GM12801 (cell line): ENCODE results near the gene KMT2C.

Source experiments
- TF ChIP-seq, protein P1 (sequence below): IDR thresholded peaks from one replicate; pipeline ENCODE4 v1.5.1; 2011; ENCODE audit warnings: control low read depth; ENCODE audit not compliant: insufficient read length; ENCODE audit errors: extremely low read depth

The KMT2C gene

DNA sequence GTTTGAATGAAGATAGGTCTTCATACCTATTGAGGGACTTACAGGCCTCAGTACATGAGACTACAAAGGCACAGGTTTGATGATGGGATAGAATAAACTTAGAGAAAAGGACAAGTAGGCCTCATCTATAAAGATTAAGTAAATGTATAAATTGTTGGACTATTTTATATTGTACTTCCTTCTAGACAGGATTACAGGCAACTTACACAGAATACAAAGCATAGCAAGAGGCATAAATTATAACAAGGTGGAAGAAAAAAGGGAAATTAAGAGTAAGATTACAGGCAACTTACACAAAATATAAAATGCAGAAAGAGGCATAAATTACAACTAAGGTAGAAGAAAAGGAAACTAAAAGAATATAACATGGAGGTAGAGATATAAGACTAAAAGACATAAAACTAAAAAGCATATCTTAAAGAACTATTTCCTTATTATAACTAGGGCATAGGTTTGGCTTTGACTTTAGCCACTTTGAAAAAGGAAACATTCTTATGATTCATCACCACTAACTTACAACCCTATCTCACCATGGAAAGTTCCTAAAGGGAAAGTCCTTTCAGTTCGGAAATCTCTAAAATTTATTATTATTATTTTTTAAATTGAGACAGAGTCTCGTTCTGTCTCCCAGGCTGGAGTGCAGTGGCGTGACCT is 257.3 kb downstream of the KMT2C start:
- TF ChIP-seq, protein P1, sequence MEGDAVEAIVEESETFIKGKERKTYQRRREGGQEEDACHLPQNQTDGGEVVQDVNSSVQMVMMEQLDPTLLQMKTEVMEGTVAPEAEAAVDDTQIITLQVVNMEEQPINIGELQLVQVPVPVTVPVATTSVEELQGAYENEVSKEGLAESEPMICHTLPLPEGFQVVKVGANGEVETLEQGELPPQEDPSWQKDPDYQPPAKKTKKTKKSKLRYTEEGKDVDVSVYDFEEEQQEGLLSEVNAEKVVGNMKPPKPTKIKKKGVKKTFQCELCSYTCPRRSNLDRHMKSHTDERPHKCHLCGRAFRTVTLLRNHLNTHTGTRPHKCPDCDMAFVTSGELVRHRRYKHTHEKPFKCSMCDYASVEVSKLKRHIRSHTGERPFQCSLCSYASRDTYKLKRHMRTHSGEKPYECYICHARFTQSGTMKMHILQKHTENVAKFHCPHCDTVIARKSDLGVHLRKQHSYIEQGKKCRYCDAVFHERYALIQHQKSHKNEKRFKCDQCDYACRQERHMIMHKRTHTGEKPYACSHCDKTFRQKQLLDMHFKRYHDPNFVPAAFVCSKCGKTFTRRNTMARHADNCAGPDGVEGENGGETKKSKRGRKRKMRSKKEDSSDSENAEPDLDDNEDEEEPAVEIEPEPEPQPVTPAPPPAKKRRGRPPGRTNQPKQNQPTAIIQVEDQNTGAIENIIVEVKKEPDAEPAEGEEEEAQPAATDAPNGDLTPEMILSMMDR, result no peak

DNA sequence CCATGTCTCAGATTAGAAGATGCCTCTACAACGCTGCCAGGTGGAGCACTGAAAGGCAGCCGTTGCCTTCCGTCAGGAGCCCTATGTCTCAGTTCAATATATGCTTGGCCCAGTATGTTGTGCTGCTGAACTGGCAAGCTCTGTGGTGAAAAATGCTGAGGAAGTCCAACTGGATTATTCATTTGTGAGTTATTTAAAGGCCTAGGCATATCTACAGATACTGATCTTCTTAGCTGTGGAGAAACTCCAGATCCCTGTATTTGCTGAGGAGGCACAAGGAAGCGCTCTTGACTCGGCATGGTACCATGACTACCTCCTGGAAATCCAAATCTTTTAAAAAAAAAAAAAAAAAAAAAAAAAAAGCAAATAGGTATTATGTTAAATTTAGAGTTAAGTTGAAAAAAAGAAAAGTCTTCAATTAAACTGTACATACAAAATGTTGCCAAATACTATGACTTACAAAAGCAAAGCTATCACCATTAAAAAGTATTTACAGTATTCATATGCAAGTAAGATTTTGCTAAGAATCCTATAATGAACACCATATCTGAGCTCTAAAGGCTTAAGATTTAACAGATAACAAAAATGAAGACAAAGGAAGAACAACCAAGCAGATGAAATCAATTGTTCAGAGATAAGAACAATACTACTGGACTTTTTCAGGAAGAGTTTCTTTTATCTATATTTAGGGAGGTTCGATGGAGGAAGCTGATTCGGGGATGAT is 258.0 kb downstream of the KMT2C start:
- TF ChIP-seq, protein P1, result no peak

DNA sequence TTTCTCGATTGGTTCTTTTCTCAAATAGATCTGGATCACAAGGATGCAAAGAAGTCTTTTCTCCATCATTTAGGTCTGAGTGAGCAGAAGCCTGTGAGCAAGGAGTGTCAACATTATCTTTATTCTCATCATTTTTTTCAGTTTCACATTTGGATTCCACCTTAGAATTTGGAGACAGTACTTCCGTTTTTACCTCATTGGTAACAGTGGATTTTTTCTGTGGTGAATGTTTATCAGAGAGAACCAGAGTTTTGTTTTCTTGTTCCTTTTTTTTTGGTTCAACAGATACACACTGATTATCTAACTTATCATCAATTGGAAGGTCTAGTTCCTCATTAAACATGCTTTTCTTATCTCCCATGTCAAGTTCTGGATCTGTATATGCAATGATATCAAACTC is 259.0 kb downstream of the KMT2C start:
- TF ChIP-seq, protein P1, result no peak

DNA sequence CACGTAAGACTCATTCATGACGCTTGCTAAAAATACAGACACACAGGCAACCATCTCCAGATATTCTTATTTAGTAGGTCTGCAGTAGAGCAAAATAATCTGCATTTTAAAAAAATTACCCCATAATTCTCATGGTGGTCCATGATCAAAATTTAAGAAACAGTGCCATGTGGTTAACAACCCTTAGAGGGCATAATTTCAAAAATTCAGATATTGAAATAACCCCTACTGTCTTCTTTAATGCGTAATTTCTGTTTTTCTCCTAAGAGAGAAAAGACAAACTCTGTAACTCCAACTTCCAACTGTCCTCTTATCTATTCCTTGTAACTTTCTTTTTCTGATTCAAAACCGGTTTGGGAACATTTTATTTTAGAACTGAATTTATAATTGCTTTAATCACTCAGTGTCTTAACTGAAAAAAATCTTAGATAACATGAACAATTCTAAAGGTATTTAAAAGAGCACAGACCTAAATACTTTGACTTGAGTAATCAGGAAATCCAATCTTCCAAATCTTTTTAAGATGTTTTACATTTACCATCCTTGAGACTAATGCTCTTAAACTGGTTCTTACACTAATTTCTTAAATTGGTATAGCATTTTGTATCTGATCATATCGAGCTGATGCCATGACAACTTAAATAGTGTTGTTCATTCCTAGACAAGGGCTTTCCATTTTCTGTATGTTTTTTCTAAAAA is 262.3 kb downstream of the KMT2C start:
- TF ChIP-seq, protein P1, result no peak

DNA sequence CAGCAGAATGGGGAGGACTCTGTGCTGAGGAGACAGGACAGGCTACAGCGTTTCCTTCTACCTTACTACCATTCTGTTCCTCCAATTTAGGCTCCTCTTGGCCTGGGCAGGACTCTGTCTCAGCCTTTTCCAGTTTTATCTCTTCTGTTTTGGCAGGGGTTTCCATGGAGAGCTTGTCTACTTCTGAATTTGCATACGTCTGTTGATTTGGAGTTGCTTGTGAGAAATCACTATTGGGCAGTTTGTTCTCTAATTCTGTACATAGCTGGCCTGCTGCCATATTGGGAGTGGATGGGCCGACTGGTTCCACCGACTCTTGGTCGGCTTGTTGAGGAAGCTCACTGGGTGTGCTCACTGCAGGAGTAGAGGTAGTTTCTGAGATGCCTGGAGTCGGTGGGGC is 273.5 kb downstream of the KMT2C start:
- TF ChIP-seq, protein P1, result no peak

DNA sequence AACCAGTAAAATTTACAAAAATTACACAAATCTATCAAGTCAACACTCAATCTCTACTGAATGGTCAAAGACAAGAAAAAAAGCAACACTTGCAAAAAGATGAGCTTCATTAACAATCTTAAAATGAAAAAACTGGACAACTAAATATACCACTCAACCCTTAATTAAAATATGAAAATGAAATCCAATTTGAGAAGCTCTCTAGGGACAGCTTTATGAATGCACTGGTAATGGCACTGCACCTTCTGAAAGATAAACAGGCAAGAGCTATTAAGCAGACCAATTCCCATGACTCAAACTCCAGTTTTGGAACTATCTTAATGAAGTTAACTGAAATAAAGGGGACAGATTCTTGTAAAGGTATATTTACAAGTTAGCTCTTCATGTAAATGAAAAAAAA is 274.6 kb downstream of the KMT2C start:
- TF ChIP-seq, protein P1, result no peak

DNA sequence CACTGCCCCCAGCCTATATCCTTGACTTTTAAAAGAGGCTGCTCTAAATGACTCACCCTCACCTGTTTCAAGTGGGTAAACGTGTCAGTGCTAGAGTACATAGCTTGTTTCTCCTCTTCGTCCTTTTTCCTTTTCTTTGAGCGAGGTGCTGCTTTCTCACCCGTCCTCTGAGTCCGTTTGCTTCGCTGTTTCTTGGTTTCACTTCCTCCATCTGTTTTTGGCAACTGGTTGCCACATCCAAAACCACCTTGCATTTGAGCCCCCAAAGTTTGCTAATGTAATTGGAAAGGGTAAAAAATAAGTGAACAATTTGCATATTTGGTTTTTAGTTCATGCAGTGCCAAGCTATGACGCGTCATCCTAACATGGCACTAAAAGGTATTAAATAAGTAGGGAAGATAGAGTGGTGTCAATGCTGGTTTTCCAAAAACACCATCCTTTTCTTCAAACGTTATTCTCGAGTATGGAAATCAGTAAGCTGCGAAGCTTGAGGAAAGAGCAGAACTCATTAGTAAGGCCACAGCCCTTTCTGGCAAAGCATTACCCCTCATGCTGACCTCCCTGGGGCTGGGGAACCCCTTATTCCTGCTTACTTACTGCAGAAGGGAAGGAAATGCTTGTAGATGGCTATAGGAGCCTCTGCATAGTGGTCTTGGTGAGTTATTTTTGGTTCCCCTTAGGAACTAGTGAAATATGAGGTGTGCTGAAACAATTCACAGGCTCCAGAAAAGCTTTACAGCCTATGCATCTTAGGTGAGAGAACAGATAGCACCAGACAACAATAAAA is 276.8 kb downstream of the KMT2C start:
- TF ChIP-seq, protein P1, result no peak
